Tibial nerve (tissue), 4 donors: Measurements from ENCODE around the gene ITGAE. TPM values are rescaled to one million over a fixed set of nuclear protein-coding genes. Genes with fewer than 3 reads are reported as not detected.

Experiments used
- DNase-seq, 2 donors: peaks; one replicate each; pipeline ENCODE4 v3.0.0-alpha.2; 2019; ENCODE audit warnings: low spot score in 2 of 2
- H3K27ac ChIP-seq, 4 donors: fragments of 200-600 bp; sonication (generic) in 3 of 4; one replicate each; pipeline ENCODE4 v1.5.1; 2017 to 2019; ENCODE audit warnings: mild to moderate bottlenecking in 1 of 4
- H3K27me3 ChIP-seq, 2 donors: fragments of 200-600 bp; sonication (generic) in 1 of 2; one replicate each; pipeline versions ENCODE4 v1.5.1 to v1.6.0; 2017 to 2019
- H3K36me3 ChIP-seq, 3 donors: fragments of 200-600 bp; sonication (generic); one replicate each; pipeline ENCODE4 v1.5.1; 2018 to 2019
- H3K4me1 ChIP-seq, 4 donors: fragments of 200-600 bp; sonication (generic) in 3 of 4; one replicate each; pipeline ENCODE4 v1.5.1; 2017 to 2019
- H3K4me3 ChIP-seq, 4 donors: fragments of 200-600 bp; sonication (generic) in 3 of 4; one replicate each; pipeline ENCODE4 v1.5.1; 2017 to 2019; ENCODE audit warnings: mild to moderate bottlenecking in 1 of 4, moderate library complexity in 1 of 4
- H3K9me3 ChIP-seq, 4 donors: fragments of 200-600 bp; sonication (generic) in 3 of 4; one replicate each; pipeline ENCODE4 v1.5.1; 2017 to 2019
- CTCF ChIP-seq, 5 experiments: fragments of 200-600 bp in 3 of 5; fragments of 450-650 bp in 2 of 5; sonication (generic) in 3 of 5; IDR thresholded peaks; one replicate each; pipeline ENCODE4 v1.5.1; 2016 to 2019; ENCODE audit warnings: antibody characterized with exemption in 5 of 5, mild to moderate bottlenecking in 3 of 5, moderate library complexity in 2 of 5
- EP300 ChIP-seq, 2 donors: sonication (generic); formaldehyde crosslinking; IDR thresholded peaks; one replicate each; pipeline ENCODE4 v1.6.1; 2017; ENCODE audit warnings: antibody characterized with exemption in 2 of 2, mild to moderate bottlenecking in 1 of 2
- POLR2A ChIP-seq, 2 donors: fragments of 450-650 bp; IDR thresholded peaks; one replicate each; pipeline ENCODE4 v1.6.1; 2017; ENCODE audit warnings: antibody characterized with exemption in 2 of 2, mild to moderate bottlenecking in 2 of 2, moderate library complexity in 2 of 2
- WGBS, 2 donors: methylation state at CpG; one replicate each; pipeline ENCODE4 v1.1.5; 2018; 5-methylcytosine and 5-hydroxymethylcytosine counted together
- total RNA-seq, 4 donors: library from RNA; depleted of rRNA; stranded (reverse); fragments of >200 nt; gene quantifications; one replicate each; pipeline ENCODE4 v1.1.0, GENCODE V29; 2016

Gene ITGAE
- total RNA-seq, 4 donors from 2014 or later, result 11.1 to 17.5 (median 13.4) TPM

- no peaks in the 10 kb centered on the region for H3K4me1 ChIP-seq
- TF ChIP-seq EP300 (IDR thresholded peaks at IDR 0.05) (no peak), POLR2A (IDR thresholded peaks at IDR 0.05) (no peak), CTCF (IDR thresholded peaks at IDR 0.05) (no peak)
- 85 to 89% methylated on average over 10 of the region's 10 CpGs for WGBS, 2 donors
- H3K9me3 ChIP-seq, result no peaks in the 10 kb centered on the region
- H3K27ac ChIP-seq, result no peak overlapping the region
- no peak overlapping the region for H3K4me3 ChIP-seq
- H3K27me3 ChIP-seq, result no peaks in the 10 kb centered on the region
- no peak for DNase-seq
- peaks cover 6 to 98% (median 22%) of the 10 kb centered on the region in 3 donors for H3K36me3 ChIP-seq
Observed at GRCh38 chr17:3812284-3812683, 11.3 kb upstream of the ITGAE start.

GRCh38 chr17:3810019-3810418, 9.0 kb upstream of the ITGAE start:
- Histone ChIP-seq H3K4me3 (no peak overlapping the region), H3K36me3 (peaks cover 0 to 97% (median 22%) of the 10 kb centered on the region in 3 donors), H3K9me3 (no peaks in the 10 kb centered on the region), H3K27me3 (no peaks in the 10 kb centered on the region), H3K4me1 (no peaks in the 10 kb centered on the region), H3K27ac (no peak overlapping the region)
- TF ChIP-seq POLR2A (IDR thresholded peaks at IDR 0.05) (no peak), CTCF (IDR thresholded peaks at IDR 0.05) (no peak), EP300 (IDR thresholded peaks at IDR 0.05) (no peak)
- 82 to 89% methylated on average over 4 of the region's 4 CpGs for WGBS, 2 donors
- no peak for DNase-seq

- peaks cover 0 to 90% (median 19%) of the 10 kb centered on the region in 3 donors for H3K36me3 ChIP-seq
- no peaks in the 10 kb centered on the region for H3K27me3 ChIP-seq
- TF ChIP-seq EP300 (IDR thresholded peaks at IDR 0.05) (no peak), POLR2A (IDR thresholded peaks at IDR 0.05) (no peak), CTCF (IDR thresholded peaks at IDR 0.05) (no peak)
- no peaks in the 10 kb centered on the region for H3K9me3 ChIP-seq
- no peak overlapping the region for H3K27ac ChIP-seq
- H3K4me3 ChIP-seq, result no peak overlapping the region
- 93 to 94% methylated on average over 4 of the region's 4 CpGs for WGBS, 2 donors
- no peak for DNase-seq
- no peaks in the 10 kb centered on the region for H3K4me1 ChIP-seq
Observed at GRCh38 chr17:3809135-3809534, 8.1 kb upstream of the ITGAE start.

- DNase-seq, result no peak
- WGBS, 2 donors, result 83 to 89% methylated on average over 7 of the region's 7 CpGs
- no peak overlapping the region for H3K4me3 ChIP-seq
- TF ChIP-seq POLR2A (IDR thresholded peaks at IDR 0.05) (no peak), CTCF (IDR thresholded peaks at IDR 0.05) (no peak), EP300 (IDR thresholded peaks at IDR 0.05) (no peak)
- no peak overlapping the region for H3K27ac ChIP-seq
- no peaks in the 10 kb centered on the region for H3K9me3 ChIP-seq
- no peaks in the 10 kb centered on the region for H3K4me1 ChIP-seq
- H3K27me3 ChIP-seq, result no peaks in the 10 kb centered on the region
- peaks cover 0 to 85% (median 15%) of the 10 kb centered on the region in 3 donors for H3K36me3 ChIP-seq
Observed at GRCh38 chr17:3808701-3809100, 7.7 kb upstream of the ITGAE start.

- Histone ChIP-seq H3K27ac (no peak overlapping the region), H3K4me1 (no peaks in the 10 kb centered on the region), H3K4me3 (no peak overlapping the region), H3K9me3 (no peaks in the 10 kb centered on the region), H3K36me3 (peaks cover 0 to 57% (median 0%) of the 10 kb centered on the region in 3 donors), H3K27me3 (no peaks in the 10 kb centered on the region)
- TF ChIP-seq POLR2A (IDR thresholded peaks at IDR 0.05) (no peak), EP300 (IDR thresholded peaks at IDR 0.05) (no peak), CTCF (IDR thresholded peaks at IDR 0.05) (no peak)
- 71 to 86% methylated on average over 5 of the region's 5 CpGs for WGBS, 2 donors
- DNase-seq, result no peak
Observed at GRCh38 chr17:3805581-3805980, 4.6 kb upstream of the ITGAE start.
